ENCODE measurements around the gene SOWAHA.

The SOWAHA gene

DNA sequence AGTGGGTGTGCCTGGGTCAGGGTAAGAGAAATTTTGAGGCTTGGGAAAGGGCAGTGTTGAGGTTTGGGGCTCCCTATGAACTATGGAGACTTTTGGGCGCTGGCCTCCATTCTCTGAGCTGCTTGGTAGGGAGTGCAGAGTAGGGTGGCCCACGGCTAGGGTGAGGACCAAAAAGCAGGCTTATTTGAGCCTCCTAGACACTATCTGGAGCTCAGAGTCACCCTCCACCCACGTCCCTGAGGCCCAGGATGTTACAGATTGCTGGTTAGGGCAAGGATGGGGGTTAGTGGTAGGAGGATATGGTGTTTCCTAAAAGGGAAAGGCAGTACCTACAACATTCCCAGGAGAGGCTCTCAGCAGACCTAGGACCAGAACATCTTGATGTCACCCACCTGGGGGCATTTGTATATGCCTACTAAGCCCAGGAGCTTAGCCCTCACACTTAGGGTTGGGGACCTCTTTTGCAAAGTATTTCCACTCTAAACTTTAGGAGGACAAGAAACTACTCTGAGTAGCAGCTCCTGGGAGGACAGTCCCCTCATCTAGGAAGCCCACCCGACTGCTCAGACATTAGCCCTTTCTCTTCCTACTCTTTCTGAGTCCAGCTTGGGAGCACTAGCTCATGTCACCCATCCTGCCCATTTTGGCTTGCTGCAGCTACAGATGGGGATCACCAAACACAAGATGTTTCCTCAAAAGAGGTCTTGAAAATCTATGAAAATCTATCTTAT is 15.0 kb downstream of the SOWAHA start:
- no peaks in the 10 kb centered on the region for H3K36me3 ChIP-seq (ENCODE audit: insufficient read depth, low read length)

DNA sequence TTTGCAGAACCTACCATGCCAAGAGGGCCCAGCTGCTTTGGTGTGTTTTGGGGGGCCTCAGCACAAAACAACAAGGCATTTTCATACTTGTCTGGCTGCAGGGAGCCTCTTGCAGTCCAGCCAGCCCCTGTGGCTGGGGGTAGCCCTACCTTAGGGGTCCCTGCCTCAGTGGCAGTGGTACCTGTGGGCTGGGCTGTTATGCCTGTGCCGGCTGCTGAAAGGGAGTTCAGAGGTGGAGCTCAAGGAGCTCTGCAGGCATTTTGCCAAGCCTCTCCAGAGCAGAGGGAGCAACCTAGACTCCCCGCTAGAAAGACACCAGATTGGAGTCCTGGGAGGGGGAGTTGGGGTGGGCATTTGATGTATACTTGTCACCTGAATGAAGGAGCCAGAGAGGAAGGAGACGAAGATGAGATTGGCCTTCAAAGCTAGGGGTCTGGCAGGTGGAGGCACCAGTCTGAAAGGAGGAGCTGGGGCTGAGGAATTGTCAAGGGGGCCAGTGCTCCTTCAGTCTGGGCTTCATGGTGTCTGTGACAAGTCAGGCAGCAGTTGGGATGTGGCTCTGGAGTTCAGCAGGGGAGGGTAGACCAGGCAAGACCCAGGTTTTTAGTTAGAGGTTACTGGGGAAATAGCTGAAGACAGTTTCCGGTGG is 15.9 kb downstream of the SOWAHA start:
- Histone ChIP-seq H3K27me3 (ENCODE audit: insufficient read depth, low read length) (no peaks in the 10 kb centered on the region), H3K4me1 (ENCODE audit: control insufficient read depth, insufficient read depth, low read length, unreplicated experiment) (no peaks in the 10 kb centered on the region), H3K79me2 (ENCODE audit: control insufficient read depth, insufficient read depth, low read length, unreplicated experiment) (peaks cover 10% of the 10 kb centered on the region), H3K4me3 (ENCODE audit: low read depth, low read length) (peak overlapping the region; percentile 81), H3K36me3 (ENCODE audit: insufficient read depth, low read length) (no peaks in the 10 kb centered on the region), H3K27ac (ENCODE audit: low read depth, low read length) (no peak overlapping the region), H2AFZ (ENCODE audit: low read length, unreplicated experiment) (no peak overlapping the region)

More for the DNA sequence above, 15.0 kb downstream of the SOWAHA start:
- H2AFZ ChIP-seq (ENCODE audit: low read length, unreplicated experiment): no peak overlapping the region
- H3K27ac ChIP-seq (ENCODE audit: low read depth, low read length): no peak overlapping the region
- H3K4me3 ChIP-seq (ENCODE audit: low read depth, low read length): no peak overlapping the region
- H3K27me3 ChIP-seq (ENCODE audit: insufficient read depth, low read length): no peaks in the 10 kb centered on the region
- no peaks in the 10 kb centered on the region for H3K4me1 ChIP-seq (ENCODE audit: control insufficient read depth, insufficient read depth, low read length, unreplicated experiment)
- H3K79me2 ChIP-seq (ENCODE audit: control insufficient read depth, insufficient read depth, low read length, unreplicated experiment): peaks cover 10% of the 10 kb centered on the region

DNA sequence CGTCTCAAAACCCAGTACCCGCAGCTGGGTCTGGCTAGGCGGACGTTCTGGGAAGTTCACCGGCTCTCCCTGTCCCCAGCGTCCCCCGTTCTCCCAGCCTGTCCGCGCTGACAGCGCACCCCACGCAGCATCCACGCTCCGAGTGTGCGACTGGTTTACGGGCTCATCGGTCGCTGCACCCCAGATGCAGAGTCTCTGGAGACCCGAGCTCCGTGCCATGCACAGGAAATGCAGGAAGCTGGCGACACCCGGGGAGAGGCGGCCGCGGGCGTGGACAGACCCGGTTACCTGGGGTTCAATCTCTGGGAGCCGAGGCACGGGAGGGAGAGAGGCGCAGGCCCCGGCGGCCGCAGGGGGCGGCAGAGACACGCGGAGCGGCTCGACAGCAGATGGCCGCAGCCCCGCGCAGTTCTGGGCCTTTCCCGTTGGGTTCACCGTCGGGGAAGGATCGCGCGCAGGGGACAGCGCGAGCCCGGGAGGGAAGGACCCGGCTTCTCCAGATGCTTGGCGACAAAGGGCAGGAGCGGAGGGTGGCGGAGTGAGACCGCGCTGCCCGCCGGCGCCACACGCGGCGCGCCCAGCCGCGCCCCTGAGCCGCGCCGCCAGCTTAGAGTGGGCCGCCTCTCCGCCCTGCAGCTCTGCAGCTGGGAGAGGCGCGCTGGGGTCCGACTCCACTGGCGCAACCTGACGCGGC is 16.8 kb downstream of the SOWAHA start:
- peak overlapping the region; percentile 81 for H3K4me3 ChIP-seq (ENCODE audit: low read depth, low read length)
- no peaks in the 10 kb centered on the region for H3K27me3 ChIP-seq (ENCODE audit: insufficient read depth, low read length)
- peak overlapping the region; percentile 70 for H2AFZ ChIP-seq (ENCODE audit: low read length, unreplicated experiment)
- H3K27ac ChIP-seq (ENCODE audit: low read depth, low read length): no peak overlapping the region
- H3K36me3 ChIP-seq (ENCODE audit: insufficient read depth, low read length): no peaks in the 10 kb centered on the region
- peaks cover 10% of the 10 kb centered on the region for H3K79me2 ChIP-seq (ENCODE audit: control insufficient read depth, insufficient read depth, low read length, unreplicated experiment)
- H3K4me1 ChIP-seq (ENCODE audit: control insufficient read depth, insufficient read depth, low read length, unreplicated experiment): no peaks in the 10 kb centered on the region

DNA sequence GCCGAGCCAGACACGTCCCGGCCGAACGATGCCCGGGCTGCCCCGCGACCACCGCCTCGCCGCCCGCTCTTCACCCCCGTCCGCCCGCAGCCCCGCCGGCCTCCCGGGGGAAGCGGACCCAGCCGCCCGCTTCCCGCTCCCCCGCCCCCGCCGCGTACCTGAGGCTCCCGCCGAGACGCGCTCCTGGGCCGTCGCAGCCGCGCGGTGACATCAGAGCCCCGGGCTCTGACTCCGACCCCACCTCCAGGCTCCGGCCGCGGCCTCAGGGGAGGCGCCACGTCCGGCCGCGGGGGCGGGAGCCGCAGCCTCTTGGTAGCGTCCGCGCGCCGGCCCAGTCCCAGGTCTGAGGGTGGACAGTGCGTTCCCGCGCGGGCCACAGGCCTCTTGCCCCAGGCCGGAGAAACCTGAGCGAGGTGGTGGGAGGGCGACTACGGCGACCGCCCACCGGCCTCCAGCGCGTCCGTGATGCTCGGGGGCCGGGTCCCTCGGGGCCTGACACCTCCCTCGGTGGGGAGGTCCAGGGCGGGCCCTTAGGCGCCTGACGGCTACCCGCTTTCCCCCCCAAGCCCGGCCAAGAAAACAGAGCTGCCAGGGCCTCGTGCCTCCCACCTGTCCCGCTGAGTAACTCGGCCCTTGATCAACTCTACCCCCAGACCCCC is 17.5 kb downstream of the SOWAHA start, which contains the start of gene SHROOM1:
SHROOM1 (minus strand) TSS at position 212 of the 659 bp plus-strand sequence. CDS start 4,507 bp downstream, outside the sequence.
- peak within 1 kb of the TSS; percentile 70 for H2AFZ ChIP-seq (ENCODE audit: low read length, unreplicated experiment)
- no peaks in the 10 kb centered on the region for H3K4me1 ChIP-seq (ENCODE audit: control insufficient read depth, insufficient read depth, low read length, unreplicated experiment)
- H3K27ac ChIP-seq (ENCODE audit: low read depth, low read length): no peak within 1 kb of the TSS
- peaks cover 10% of the 10 kb centered on the region for H3K79me2 ChIP-seq (ENCODE audit: control insufficient read depth, insufficient read depth, low read length, unreplicated experiment)
- no peaks in the 10 kb centered on the region for H3K27me3 ChIP-seq (ENCODE audit: insufficient read depth, low read length)
- H3K36me3 ChIP-seq (ENCODE audit: insufficient read depth, low read length): no peaks in the 10 kb centered on the region
- peak within 1 kb of the TSS; percentile 81 for H3K4me3 ChIP-seq (ENCODE audit: low read depth, low read length)

DNA sequence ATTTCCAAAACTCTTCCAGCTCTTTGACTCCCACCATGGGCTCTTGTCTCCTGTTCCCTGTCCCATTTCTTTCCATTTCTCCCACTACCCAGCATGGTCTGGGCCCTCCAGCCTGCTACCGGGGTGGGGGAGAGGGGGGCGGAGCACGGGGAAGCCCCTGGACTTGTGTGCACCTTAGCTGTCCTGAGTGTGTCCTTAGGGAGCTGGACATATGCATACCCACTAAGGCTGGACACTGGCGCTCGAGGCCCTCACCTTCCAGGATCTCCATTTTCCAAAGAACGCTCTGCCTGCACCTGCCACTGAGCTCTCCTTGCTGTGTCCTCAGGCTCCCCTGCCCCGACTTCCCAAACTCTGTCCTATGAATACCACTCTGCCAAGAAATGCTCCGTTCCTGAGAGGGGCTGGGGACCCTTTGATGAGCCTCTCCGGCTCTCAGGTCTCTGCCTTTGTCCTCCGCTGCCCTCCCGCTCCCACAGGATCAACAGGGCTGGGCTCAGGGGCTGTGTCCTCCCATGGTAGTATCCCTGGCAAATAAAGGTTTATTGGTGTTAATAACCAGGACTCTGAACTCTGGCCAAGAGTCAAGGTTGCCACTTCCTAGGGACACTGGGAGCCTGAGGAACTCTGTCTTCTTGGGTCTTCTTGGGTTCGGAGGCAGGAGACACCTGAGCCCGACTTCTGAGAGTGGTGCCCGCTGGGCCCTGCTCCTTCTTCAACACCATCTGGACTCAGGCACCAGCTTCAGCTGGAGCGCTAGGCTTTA is 18.2 kb downstream of the SOWAHA start:
- Histone ChIP-seq H3K4me3 (ENCODE audit: low read depth, low read length) (peak overlapping the region; percentile 81), H3K4me1 (ENCODE audit: control insufficient read depth, insufficient read depth, low read length, unreplicated experiment) (no peaks in the 10 kb centered on the region), H3K36me3 (ENCODE audit: insufficient read depth, low read length) (no peaks in the 10 kb centered on the region), H3K79me2 (ENCODE audit: control insufficient read depth, insufficient read depth, low read length, unreplicated experiment) (peaks cover 10% of the 10 kb centered on the region), H2AFZ (ENCODE audit: low read length, unreplicated experiment) (no peak overlapping the region), H3K27ac (ENCODE audit: low read depth, low read length) (no peak overlapping the region), H3K27me3 (ENCODE audit: insufficient read depth, low read length) (no peaks in the 10 kb centered on the region)

DNA sequence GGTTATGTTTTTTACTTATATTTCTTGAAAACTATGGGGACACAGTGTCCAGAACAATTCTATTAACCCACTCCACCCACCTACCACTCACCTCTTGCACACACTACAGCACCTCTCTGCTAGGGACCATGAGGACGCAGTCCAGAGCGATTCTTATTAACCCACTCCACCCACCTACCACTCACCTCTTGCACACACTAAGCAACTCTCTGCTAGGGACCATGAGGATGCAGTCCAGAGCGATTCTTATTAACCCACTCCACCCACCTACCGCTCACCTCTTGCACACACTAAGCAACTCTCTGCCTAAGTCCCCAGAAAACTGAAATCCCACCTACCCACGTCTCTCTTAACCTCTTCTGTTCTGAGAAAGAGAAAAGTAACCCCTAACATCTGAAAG is 19.5 kb downstream of the SOWAHA start:
- Histone ChIP-seq H2AFZ (ENCODE audit: low read length, unreplicated experiment) (no peak overlapping the region), H3K27ac (ENCODE audit: low read depth, low read length) (no peak overlapping the region), H3K4me3 (ENCODE audit: low read depth, low read length) (no peak overlapping the region), H3K4me1 (ENCODE audit: control insufficient read depth, insufficient read depth, low read length, unreplicated experiment) (no peaks in the 10 kb centered on the region), H3K36me3 (ENCODE audit: insufficient read depth, low read length) (no peaks in the 10 kb centered on the region), H3K27me3 (ENCODE audit: insufficient read depth, low read length) (no peaks in the 10 kb centered on the region), H3K79me2 (ENCODE audit: control insufficient read depth, insufficient read depth, low read length, unreplicated experiment) (peaks cover 10% of the 10 kb centered on the region)

- Histone ChIP-seq H3K79me2 (ENCODE audit: control insufficient read depth, insufficient read depth, low read length, unreplicated experiment) (no peaks in the 10 kb centered on the region), H3K27ac (ENCODE audit: low read depth, low read length) (no peak overlapping the region), H3K4me1 (ENCODE audit: control insufficient read depth, insufficient read depth, low read length, unreplicated experiment) (peaks cover 2% of the 10 kb centered on the region), H3K4me3 (ENCODE audit: low read depth, low read length) (no peak overlapping the region), H2AFZ (ENCODE audit: low read length, unreplicated experiment) (no peak overlapping the region), H3K36me3 (ENCODE audit: insufficient read depth, low read length) (no peaks in the 10 kb centered on the region), H3K27me3 (ENCODE audit: insufficient read depth, low read length) (no peaks in the 10 kb centered on the region)
Observed at GRCh38 chr5:132834057-132834456, 21.0 kb downstream of the SOWAHA start.

- Histone ChIP-seq H3K36me3 (ENCODE audit: insufficient read depth, low read length) (no peaks in the 10 kb centered on the region), H3K79me2 (ENCODE audit: control insufficient read depth, insufficient read depth, low read length, unreplicated experiment) (no peaks in the 10 kb centered on the region), H2AFZ (ENCODE audit: low read length, unreplicated experiment) (no peak overlapping the region), H3K27ac (ENCODE audit: low read depth, low read length) (no peak overlapping the region), H3K4me1 (ENCODE audit: control insufficient read depth, insufficient read depth, low read length, unreplicated experiment) (peaks cover 29% of the 10 kb centered on the region), H3K27me3 (ENCODE audit: insufficient read depth, low read length) (no peaks in the 10 kb centered on the region), H3K4me3 (ENCODE audit: low read depth, low read length) (no peak overlapping the region)
Observed at GRCh38 chr5:132836852-132837251, 23.8 kb downstream of the SOWAHA start.

DNA sequence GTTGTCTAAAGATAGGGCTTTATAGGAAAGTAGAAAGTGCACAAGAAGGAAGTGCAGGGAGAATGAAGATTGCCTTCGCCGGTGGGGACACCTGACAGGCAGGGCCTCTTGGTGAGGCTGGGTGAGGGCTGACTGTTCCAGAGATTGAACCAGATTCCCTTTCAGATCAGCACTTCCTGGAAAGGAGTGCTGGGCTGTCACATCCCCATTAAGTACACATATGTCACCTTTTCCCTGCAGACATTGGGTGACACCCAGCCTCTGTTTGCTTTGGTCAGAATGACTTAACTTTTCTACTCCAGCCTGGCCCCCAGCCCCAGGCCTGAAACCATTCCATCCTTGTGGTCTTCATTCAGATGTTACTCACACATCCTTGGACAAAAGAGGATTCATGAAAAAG is 24.8 kb downstream of the SOWAHA start:
- H3K4me1 ChIP-seq (ENCODE audit: control insufficient read depth, insufficient read depth, low read length, unreplicated experiment): peaks cover 29% of the 10 kb centered on the region
- H2AFZ ChIP-seq (ENCODE audit: low read length, unreplicated experiment): no peak overlapping the region
- no peak overlapping the region for H3K27ac ChIP-seq (ENCODE audit: low read depth, low read length)
- H3K27me3 ChIP-seq (ENCODE audit: insufficient read depth, low read length): no peaks in the 10 kb centered on the region
- H3K36me3 ChIP-seq (ENCODE audit: insufficient read depth, low read length): no peaks in the 10 kb centered on the region
- H3K4me3 ChIP-seq (ENCODE audit: low read depth, low read length): no peak overlapping the region
- no peaks in the 10 kb centered on the region for H3K79me2 ChIP-seq (ENCODE audit: control insufficient read depth, insufficient read depth, low read length, unreplicated experiment)
